Erythroblast (primary cell): ENCODE data around the gene KRTAP12-1.

Source experiments
- GATA1 ChIP-seq: IDR thresholded peaks from 2 replicates; pipeline ENCODE4 v1.6.1; 2011; ENCODE audit warnings: low read depth, mild to moderate bottlenecking, control low read depth, low read length, moderate library complexity
- POLR2A ChIP-seq: IDR thresholded peaks from 2 replicates; pipeline ENCODE4 v1.6.1; 2011; ENCODE audit warnings: mild to moderate bottlenecking, low read length

GRCh38 chr21:44654576-44655175 is 27.3 kb downstream of the KRTAP12-1 start, which contains the start of gene KRTAP12-4:
- TF ChIP-seq POLR2A (no peak), GATA1 (no peak)
